GM12878 (cell line): ENCODE data around the gene ADAMTS17. TPM values are rescaled to one million over a fixed set of nuclear protein-coding genes. Genes with fewer than 3 reads are reported as not detected.

Source experiments
- ATAC-seq: fragments of 200-7000 bp; cut with Tn5 transposase; 3 replicates; pipeline ENCODE4 v1.9.1; 2020; ENCODE audit warnings: mild to moderate bottlenecking, moderate library complexity
- BruUV-seq: library from RNA; stranded (reverse); fragments of 400-500 nt; replicated peaks from 2 replicates; lab custom pipeline; 2021; lab: Mats Ljungman, UMichigan
- CTCF ChIA-PET: fragments of 300-600 bp; sonication (Branson Sonifier 250); formaldehyde crosslinking; extraction: SDS; loops from one replicate; lab custom pipeline; 2021; ENCODE audit warnings: inconsistent platforms; lab: Yijun Ruan, JAX
- POLR2A ChIA-PET: fragments of 350-600 bp; formaldehyde crosslinking; extraction: SDS; loops from one replicate; lab custom pipeline; 2021; ENCODE audit warnings: inconsistent platforms; lab: Charles Lee
- RAD21 ChIA-PET: fragments of 300-600 bp; sonication (Branson Sonifier 250); formaldehyde crosslinking; loops from one replicate; lab custom pipeline; 2023; ENCODE audit warnings: antibody characterized with exemption; ENCODE audit not compliant: unreplicated experiment; lab: Charles Lee
- SMC1A ChIA-PET: fragments of 300-600 bp; sonication (Branson Sonifier 250); formaldehyde crosslinking; loops from one replicate; lab custom pipeline; 2023; ENCODE audit not compliant: unreplicated experiment, uncharacterized antibody; lab: Charles Lee
- DNase-seq: peaks from one replicate; pipeline ENCODE4 v3.0.0-alpha.2; 2011; ENCODE audit warnings: low read depth, low spot score
- FAIRE-seq: peaks from 3 replicates; lab custom pipeline; 2011; peaks lifted over from hg19 to GRCh38; lab: Jason Lieb, UNC
- H2AFZ ChIP-seq: 2 replicates; pipeline ENCODE4 v1.6.0; 2011; ENCODE audit warnings: low read depth, low read length, control low read depth; ENCODE audit not compliant: control insufficient read depth
- H3K27ac ChIP-seq: 2 replicates; pipeline ENCODE4 v1.5.1; 2011; ENCODE audit warnings: control low read depth; ENCODE audit not compliant: control insufficient read depth, insufficient read depth
- H3K27me3 ChIP-seq, 2 experiments: replicated peaks in 1 of 2; 2 replicates each; pipeline versions ENCODE4 v1.6.0 to v1.6.1; 2011; ENCODE audit warnings: low read length in 1 of 2; ENCODE audit not compliant: control insufficient read depth in 2 of 2, insufficient read depth in 2 of 2
- H3K36me3 ChIP-seq, 2 experiments: 2 replicates each; pipeline ENCODE4 v1.5.1; 2011; ENCODE audit warnings: low read length in 1 of 2; ENCODE audit not compliant: control insufficient read depth in 2 of 2, insufficient read depth in 2 of 2
- H3K4me1 ChIP-seq: 2 replicates; pipeline ENCODE4 v1.6.1; 2011; ENCODE audit warnings: mild to moderate bottlenecking, low read length, moderate library complexity, mixed read lengths; ENCODE audit not compliant: control insufficient read depth, insufficient read depth
- H3K4me2 ChIP-seq: 2 replicates; pipeline ENCODE4 v1.6.0; 2011; ENCODE audit warnings: control low read depth; ENCODE audit not compliant: control insufficient read depth, insufficient read depth
- H3K4me3 ChIP-seq: fragments of 200-600 bp; sonication (generic); 2 replicates; pipeline ENCODE4 v1.5.1; 2016
- H3K79me2 ChIP-seq: 2 replicates; pipeline ENCODE4 v1.6.0; 2011; ENCODE audit warnings: low read length; ENCODE audit not compliant: control insufficient read depth, insufficient read depth
- H3K9ac ChIP-seq: 2 replicates; pipeline ENCODE4 v1.8.0; 2011; ENCODE audit warnings: low read length, control low read depth, mixed read lengths; ENCODE audit not compliant: control insufficient read depth, insufficient read depth
- H3K9me3 ChIP-seq: replicated peaks from 3 replicates; pipeline ENCODE4 v1.5.1; 2011; ENCODE audit warnings: mild to moderate bottlenecking, low read length; ENCODE audit not compliant: control insufficient read depth, insufficient read depth
- H4K20me1 ChIP-seq: 2 replicates; pipeline ENCODE4 v1.6.0; 2011; ENCODE audit not compliant: control insufficient read depth, insufficient read depth
- BCL3 ChIP-seq: IDR thresholded peaks from 2 replicates; pipeline ENCODE4 v1.6.1; 2011; ENCODE audit warnings: borderline replicate concordance, low read depth, mild to moderate bottlenecking, moderate library complexity, low read length; ENCODE audit not compliant: insufficient read depth, poor library complexity, severe bottlenecking
- BHLHE40 ChIP-seq, 2 experiments: fragments of 450-650 bp in 1 of 2; IDR thresholded peaks; 2 replicates each; pipeline ENCODE4 v1.6.1; 2011 to 2017; ENCODE audit warnings: low read depth in 2 of 2, borderline replicate concordance in 1 of 2, improper control_type of control experiment in 1 of 2, low read length in 1 of 2, mild to moderate bottlenecking in 1 of 2
- CTCF ChIP-seq, 3 experiments: IDR thresholded peaks in 2 of 3; conservative IDR thresholded peaks in 1 of 3; 2 replicates each; pipeline ENCODE4 v1.5.1; 2011; ENCODE audit warnings: low read depth in 3 of 3, low read length in 3 of 3, mild to moderate bottlenecking in 3 of 3, control low read depth in 2 of 3, moderate library complexity in 2 of 3, inconsistent platforms in 1 of 3, mixed read lengths in 1 of 3; ENCODE audit not compliant: control insufficient read depth in 2 of 3, insufficient read depth in 1 of 3; ENCODE audit errors: extremely low read depth in 1 of 3
- FOXK2 ChIP-seq: fragments of 450-650 bp; IDR thresholded peaks from 2 replicates; pipeline ENCODE4 v1.6.1; 2017; ENCODE audit warnings: mild to moderate bottlenecking, moderate library complexity
- KDM1A ChIP-seq: fragments of 200-600 bp; sonication (generic); IDR thresholded peaks from 2 replicates; pipeline ENCODE4 v1.6.1; 2016; ENCODE audit warnings: borderline replicate concordance
- NBN ChIP-seq: fragments of 450-650 bp; IDR thresholded peaks from 2 replicates; pipeline ENCODE4 v1.6.1; 2016
- POLR2AphosphoS2 ChIP-seq: IDR thresholded peaks from 2 replicates; pipeline ENCODE4 v1.6.1; 2011; ENCODE audit warnings: low read depth, mild to moderate bottlenecking, low read length, improper control_type of control experiment, moderate library complexity
- RAD51 ChIP-seq: fragments of 450-650 bp; IDR thresholded peaks from 2 replicates; pipeline ENCODE4 v1.6.1; 2016; ENCODE audit warnings: moderate library complexity, mild to moderate bottlenecking, inconsistent platforms
- RCOR1 ChIP-seq: conservative IDR thresholded peaks from 2 replicates; pipeline ENCODE4 v1.6.1; 2012; ENCODE audit warnings: low read depth, low read length, improper control_type of control experiment
- RELA ChIP-seq: fragments of 450-650 bp; IDR thresholded peaks from 2 replicates; pipeline ENCODE4 v1.8.0; 2014; ENCODE audit warnings: borderline replicate concordance; ENCODE audit not compliant: partially characterized antibody
- TARDBP ChIP-seq: IDR thresholded peaks from 2 replicates; pipeline ENCODE4 v1.6.1; 2016; ENCODE audit warnings: borderline replicate concordance
- TBL1XR1 ChIP-seq: IDR thresholded peaks from 2 replicates; pipeline ENCODE4 v1.6.1; 2012; ENCODE audit warnings: low read depth, low read length, improper control_type of control experiment
- TCF12 ChIP-seq: IDR thresholded peaks from 2 replicates; pipeline ENCODE4 v1.6.1; 2011; ENCODE audit warnings: low read depth, mild to moderate bottlenecking, low read length
- ZNF24 ChIP-seq: fragments of 450-650 bp; IDR thresholded peaks from 2 replicates; pipeline ENCODE4 v1.6.1; 2017; ENCODE audit warnings: antibody characterized with exemption, mild to moderate bottlenecking
- WGBS: methylation state at CpG from one replicate; pipeline ENCODE4 v1.1.6; 2016; ENCODE audit warnings: low lambda C conversion rate; ENCODE audit not compliant: insufficient replicate concordance, insufficient coverage; ENCODE audit errors: missing lambda C conversion rate; 5-methylcytosine and 5-hydroxymethylcytosine counted together
- in situ Hi-C: fragments of 300-500 bp; cut with MboI; formaldehyde crosslinking; loops from 9 replicates; pipeline ENCODE4 v1.14.3; 2018; ENCODE audit warnings: mixed read lengths
- intact Hi-C: fragments of 100-400 bp; cut with micrococcal nuclease; formaldehyde crosslinking; loops from one replicate; pipeline ENCODE4 v1.14.2; 2022; ENCODE audit not compliant: unreplicated experiment
- polyA plus RNA-seq, 11 experiments: library from polyadenylated mRNA; depleted of rRNA in 4 of 11; unstranded in 6 of 11; stranded (reverse) in 5 of 11; fragments of >200 nt; fragmentation: Nextera tagmentation in 4 of 11; fragmentation: Illumina TruSeq in 1 of 11; extraction: Ambion mirVana in 4 of 11; extraction: Trizol in 1 of 11; gene quantifications; 1 replicate in 1 of 11; 2 replicates in 10 of 11; pipeline versions ENCODE4 v1.2.1 to v1.2.3, GENCODE V29; 2011 to 2016; ENCODE audit warnings: inconsistent platforms in 2 of 11, missing spikeins in 2 of 11, low read depth in 1 of 11
- total RNA-seq, 4 experiments: library from RNA; depleted of rRNA in 3 of 4; stranded (reverse); fragments of >200 nt in 3 of 4; fragmentation: Illumina TruSeq in 1 of 4; extraction: Trizol in 1 of 4; gene quantifications; 2 replicates each; pipeline versions ENCODE4 v1.2.1 to v1.2.3, GENCODE V29; 2013 to 2021

Gene ADAMTS17
- total and polyA plus RNA-seq, 10 of the 15 experiments (the other 5 are each of a cell fraction or from before 2014, with no cell fraction given), result 0.04 to 0.50 (median 0.10) TPM; not detected in 4

DNA sequence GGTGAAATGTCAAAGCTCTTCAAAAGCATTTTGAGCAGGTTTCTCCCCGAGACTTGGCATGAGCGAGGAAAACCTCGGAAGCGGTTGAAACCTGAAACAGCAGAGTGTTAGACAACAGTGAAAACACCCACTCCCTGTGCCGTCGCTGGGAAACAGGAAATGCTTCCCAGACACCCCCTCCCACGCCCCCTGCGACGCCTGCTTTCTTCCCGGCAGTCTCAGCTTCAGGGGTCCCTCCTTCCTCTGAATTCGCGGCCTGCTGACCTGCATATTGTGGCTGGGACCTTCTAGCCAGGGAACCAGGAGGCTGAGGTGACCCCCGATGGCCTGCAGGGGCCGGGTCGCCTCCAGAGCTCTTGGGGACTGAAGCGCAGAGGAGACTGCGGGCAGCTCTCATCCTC lies 357.9 kb downstream of the ADAMTS17 start:
- Histone ChIP-seq H3K4me3 (no peak overlapping the region), H2AFZ (no peak overlapping the region)
- ATAC-seq, result no peak
- DNase-seq, result no peak
- TF ChIP-seq RELA (no peak), FOXK2 (no peak), POLR2AphosphoS2 (no peak), NBN (no peak), BCL3 (no peak)
- TF ChIP-seq, all 136 proteins: peak for 0
- Histone ChIP-seq H3K36me3 (no peaks in the 10 kb centered on the region), H4K20me1 (no peaks in the 10 kb centered on the region), H3K79me2 (no peaks in the 10 kb centered on the region), H3K9me3 (no peaks in the 10 kb centered on the region; the same call in 2 of the 3 replicates), H3K27ac (no peak overlapping the region), H3K4me1 (no peaks in the 10 kb centered on the region), H3K9ac (no peak overlapping the region), H3K4me2 (no peak overlapping the region), H3K27me3 (peaks cover 1 to 2% of the 10 kb centered on the region in 2 experiments; a peak in 2 of 4 replicates)
- POLR2A ChIA-PET, result no interaction called here
- in situ Hi-C loops, result no loop called here
- intact Hi-C loops, result no loop called here
- no TSS peak for BruUV-seq
- CTCF ChIA-PET, result no interaction called here
- SMC1A ChIA-PET, result no interaction called here
- WGBS, result 20% methylated on average over 17 of the region's 17 CpGs
- RAD21 ChIA-PET, result no interaction called here
- no peak for FAIRE-seq

DNA sequence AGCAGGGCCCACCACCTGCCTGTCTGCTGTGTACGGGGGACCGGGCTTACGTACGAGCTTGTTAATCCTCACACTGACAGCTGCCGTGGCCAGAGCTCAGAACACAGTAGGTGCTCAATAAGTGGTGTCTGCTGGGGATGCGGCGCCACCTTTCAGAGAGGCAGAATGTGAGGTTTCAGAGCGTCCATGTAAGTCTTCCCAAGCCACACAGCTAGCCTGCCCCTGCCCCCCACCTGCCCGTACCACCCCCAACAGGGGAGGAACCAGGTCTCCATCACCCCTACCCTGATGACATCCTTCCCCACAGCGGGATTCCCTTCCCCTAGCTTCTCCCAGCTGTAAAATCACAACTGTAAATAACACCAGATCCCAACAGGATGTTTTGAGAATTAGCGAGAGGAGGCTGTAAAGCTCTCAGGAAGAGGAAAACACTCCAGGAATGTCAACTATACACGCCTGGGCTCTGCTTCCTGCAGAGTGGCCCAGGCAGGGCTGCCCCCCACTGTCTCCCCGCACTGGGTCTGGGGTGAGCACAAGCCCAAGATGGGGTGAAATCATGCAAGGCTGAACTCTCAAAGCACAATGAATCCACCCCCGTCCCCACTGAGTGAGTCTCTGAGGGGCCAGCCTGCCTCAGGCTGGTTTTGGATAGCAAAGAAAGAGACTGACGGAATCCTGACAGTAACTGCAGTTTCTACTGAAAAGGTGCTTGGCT lies 358.4 kb downstream of the ADAMTS17 start:
- Histone ChIP-seq H3K4me1 (no peaks in the 10 kb centered on the region), H3K27ac (no peak overlapping the region), H2AFZ (no peak overlapping the region)
- FAIRE-seq, result no peak
- BruUV-seq, result no TSS peak
- 5% methylated on average over 14 of the region's 15 CpGs for WGBS
- no peak for TF ChIP-seq RAD51
- TF ChIP-seq TBL1XR1, result no peak
- TF ChIP-seq KDM1A, result no peak
- TF ChIP-seq BHLHE40 (IDR thresholded peaks at IDR 0.05; ENCODE audit: borderline replicate concordance in 1 of 2, low read depth in 2 of 2, low read length in 1 of 2), result no peak
- TF ChIP-seq ZNF24, result no peak
- TF ChIP-seq TCF12, result no peak
- no peak for TF ChIP-seq RCOR1
- no peak for TF ChIP-seq CTCF (IDR thresholded peaks at IDR 0.05 in 2 of 3, conservative IDR thresholded peaks at IDR 0.05 in 1 of 3; ENCODE audit: control insufficient read depth in 2 of 3, extremely low read depth in 1 of 3, insufficient read depth in 1 of 3, low read depth in 3 of 3, low read length in 3 of 3)
- no peak for TF ChIP-seq TARDBP
- no peak for TF ChIP-seq FOXK2
- TF ChIP-seq, all 136 proteins: peak for 0
- H3K79me2 ChIP-seq, result no peaks in the 10 kb centered on the region
- peaks cover 1 to 2% of the 10 kb centered on the region in 2 experiments; a peak in 3 of 4 replicates for H3K27me3 ChIP-seq
- H3K9ac ChIP-seq, result no peak overlapping the region
- no peaks in the 10 kb centered on the region for H3K36me3 ChIP-seq
- H3K4me2 ChIP-seq, result no peak overlapping the region
- in situ Hi-C loops, result no loop called here
- no peak overlapping the region for H3K4me3 ChIP-seq
- intact Hi-C loops, result no loop called here
- CTCF ChIA-PET, result no interaction called here
- ATAC-seq (no peak), DNase-seq (no peak)
- POLR2A ChIA-PET, result no interaction called here
- no peaks in the 10 kb centered on the region for H4K20me1 ChIP-seq
- H3K9me3 ChIP-seq, result no peaks in the 10 kb centered on the region; the same call in 2 of the 3 replicates
- SMC1A ChIA-PET, result no interaction called here
- RAD21 ChIA-PET, result no interaction called here
